LHCN-M2 (cell line): ENCODE data around the gene S100A11. TPM values are rescaled to one million over a fixed set of nuclear protein-coding genes. Genes with fewer than 3 reads are reported as not detected.

Source experiments
- DNase-seq: peaks from one replicate; pipeline ENCODE4 v3.0.0-alpha.2; 2012; ENCODE audit warnings: low read depth
- total RNA-seq: library from RNA; depleted of rRNA; stranded (reverse); fragments of >200 nt; gene quantifications from 2 replicates; pipeline ENCODE4 v1.2.3, GENCODE V29; 2014

The S100A11 gene
- total RNA-seq, 1 experiment from 2014 or later: 388 TPM

GRCh38 chr1:152003846-152004442 lies 32.9 kb downstream of the S100A11 start:
- no peak for DNase-seq

DNA sequence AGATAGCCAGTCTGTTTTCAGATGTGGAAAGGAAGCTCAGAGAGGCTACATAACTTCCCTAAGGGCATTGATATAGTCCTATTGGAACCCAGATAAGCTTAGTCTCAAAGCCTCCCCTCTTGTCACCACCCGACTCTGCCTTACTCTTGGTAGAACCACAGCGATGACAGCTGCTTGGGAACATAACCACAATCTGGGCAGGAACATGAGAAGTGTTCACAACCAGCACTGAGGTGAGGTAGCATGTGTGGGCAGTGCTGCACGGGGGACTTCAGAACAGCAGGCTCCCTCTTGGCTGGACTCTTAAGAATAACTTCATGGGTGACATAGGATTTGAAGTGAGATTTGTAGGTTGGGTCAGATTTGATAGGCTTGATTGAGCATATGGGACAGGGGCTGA lies 33.8 kb downstream of the S100A11 start:
- peak; percentile 62 for DNase-seq

- DNase-seq: peak; percentile 96
Observed at GRCh38 chr1:152001631-152002584, 34.9 kb downstream of the S100A11 start.

DNA sequence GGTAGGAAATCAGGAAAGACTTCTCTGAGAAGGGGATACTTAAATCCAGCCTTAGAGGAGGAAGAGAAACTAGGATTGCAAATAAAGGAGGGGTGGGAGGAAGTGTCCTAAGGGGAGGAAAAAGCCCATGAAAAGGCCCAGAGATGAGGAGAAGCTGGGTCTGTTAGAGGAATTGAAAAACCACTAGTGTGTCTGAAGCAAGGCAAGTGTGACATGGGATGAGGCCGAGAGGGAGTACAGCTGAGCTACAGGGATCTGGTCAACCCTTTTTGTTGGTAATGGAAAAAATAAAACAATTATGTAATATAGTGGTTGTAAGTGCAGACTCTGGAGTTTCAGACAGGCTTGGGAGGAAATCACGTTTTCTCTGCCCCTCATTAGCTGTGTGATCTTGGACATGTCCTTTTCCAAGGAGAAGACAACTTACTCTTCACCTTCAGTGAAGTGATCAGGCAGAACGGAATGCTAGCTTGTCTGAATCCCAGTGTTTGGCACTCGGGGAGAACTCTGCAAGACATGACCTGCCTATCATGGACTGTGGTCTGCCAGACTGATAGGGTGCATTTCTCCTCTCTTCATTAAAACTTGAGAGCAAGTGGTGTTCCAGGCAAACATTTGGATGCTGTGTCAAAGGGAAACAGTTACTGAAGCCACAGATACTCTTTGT lies 35.7 kb downstream of the S100A11 start:
- DNase-seq: no peak

DNA sequence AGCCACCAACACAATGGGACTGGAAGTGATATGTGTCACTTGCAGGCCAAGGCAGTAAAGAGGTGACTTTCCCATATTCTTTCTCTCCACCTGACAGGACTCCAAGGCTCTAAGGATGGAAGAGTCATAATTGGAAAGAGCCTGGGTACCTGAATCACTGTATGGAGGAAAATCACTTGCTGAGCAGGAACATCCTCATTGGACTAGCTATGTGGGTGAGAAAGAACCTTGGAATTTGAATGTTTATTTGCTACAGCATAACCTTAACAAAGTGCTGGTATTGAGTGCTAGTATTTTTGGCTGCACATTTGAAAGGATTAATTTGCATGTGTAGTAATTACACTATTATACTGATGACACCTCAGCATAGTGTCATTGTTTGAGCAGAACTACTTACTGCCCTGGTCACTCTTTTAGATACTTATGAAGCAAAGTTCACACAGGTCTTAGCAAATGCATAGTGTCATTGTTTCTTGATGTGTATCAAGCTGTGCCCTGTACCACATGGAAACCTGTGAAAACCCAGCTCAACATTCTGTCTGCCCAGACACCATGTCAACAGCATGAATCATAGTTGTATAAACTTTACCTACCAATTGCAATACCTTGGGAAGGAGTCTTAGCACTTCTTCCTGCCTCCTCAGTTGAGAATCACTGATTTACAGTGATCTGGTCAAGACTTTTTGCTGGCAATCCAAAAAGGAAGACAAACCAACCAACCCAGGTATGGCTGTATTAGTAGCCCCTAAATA lies 38.0 kb downstream of the S100A11 start:
- DNase-seq: no peak

GRCh38 chr1:151997284-151997570 lies 39.6 kb downstream of the S100A11 start:
- no peak for DNase-seq

- no peak for DNase-seq
Observed at GRCh38 chr1:151995774-151996173, 41.0 kb downstream of the S100A11 start.

- peak; percentile 100 for DNase-seq
Observed at GRCh38 chr1:151994956-151995355, 41.8 kb downstream of the S100A11 start.

DNA sequence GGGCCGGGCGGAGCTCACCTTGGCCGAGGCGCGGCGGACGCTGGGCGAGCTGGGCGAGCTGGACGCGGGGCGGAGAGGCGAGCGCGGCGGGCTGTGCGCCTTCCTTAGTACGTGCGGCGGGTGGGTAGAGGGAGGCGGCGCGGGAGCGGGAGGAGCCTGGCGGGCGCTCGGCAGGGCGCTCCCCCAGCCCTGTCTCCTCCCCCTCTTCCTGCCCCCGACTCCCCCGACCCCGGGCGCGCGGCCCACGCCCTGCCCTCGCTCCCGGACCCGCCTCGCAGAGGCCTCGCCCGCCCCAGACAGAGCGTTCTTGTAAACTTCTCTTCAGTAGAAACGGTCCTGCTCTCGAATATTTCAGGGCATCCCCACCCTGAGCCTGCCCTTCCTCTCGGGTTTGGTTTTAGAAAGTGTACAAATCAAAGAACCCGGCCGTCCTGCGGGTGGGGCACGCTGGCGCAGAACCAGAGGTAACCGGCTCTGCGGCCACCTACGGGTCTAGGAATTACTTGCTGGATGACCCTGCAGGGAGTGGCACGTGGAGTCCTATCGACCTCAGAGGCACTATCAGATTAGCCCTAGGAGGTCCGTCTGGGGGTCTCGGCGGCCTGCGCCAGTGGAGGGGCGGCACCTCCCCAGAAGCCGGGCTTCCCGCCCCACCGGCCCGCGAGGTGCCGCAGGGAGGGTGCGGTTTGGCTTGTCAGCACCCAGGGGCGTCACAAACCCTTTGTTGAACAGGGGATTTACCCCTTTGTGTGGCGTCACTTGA lies 42.9 kb downstream of the S100A11 start, which contains the start of gene S100A10:
TSS of gene S100A10 (minus strand) at position 126 of the 763 bp plus-strand sequence. CDS start 7,629 bp downstream, outside the sequence.
- peak; percentile 68 for DNase-seq

GRCh38 chr1:151993084-151993733 lies 43.6 kb downstream of the S100A11 start:
- DNase-seq: peak; percentile 52

- DNase-seq: peak; percentile 99
Observed at GRCh38 chr1:151992303-151993083, 44.3 kb downstream of the S100A11 start.

DNA sequence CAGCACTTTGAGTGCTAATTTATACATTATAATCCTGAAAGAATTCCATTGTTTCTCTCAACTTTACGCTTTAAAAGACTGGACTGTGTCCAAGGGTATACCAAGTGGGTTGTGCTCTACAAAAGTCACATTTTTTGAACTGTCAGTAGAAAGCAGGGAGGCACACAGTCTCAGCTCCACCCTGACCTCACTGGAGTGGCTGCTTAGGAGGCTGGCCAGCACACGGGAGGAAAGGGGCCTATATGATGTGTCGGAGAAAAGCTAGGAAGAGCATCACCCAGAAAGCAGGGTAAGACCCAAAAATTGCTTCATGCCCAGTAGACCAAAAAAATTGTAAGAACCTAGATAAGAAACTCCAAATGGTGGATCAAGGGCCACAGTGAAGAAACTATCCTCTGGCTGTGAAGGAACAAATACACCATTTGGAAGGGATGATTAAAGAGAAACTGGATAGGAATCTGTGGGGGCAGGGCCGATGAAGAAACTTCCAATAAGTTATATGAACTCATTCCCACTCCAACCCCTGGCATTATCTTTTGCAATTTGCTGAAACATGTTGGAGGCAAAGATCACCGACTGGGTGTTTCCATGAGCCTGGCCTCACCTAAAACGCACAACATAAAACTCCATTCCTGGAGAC lies 45.0 kb downstream of the S100A11 start:
- no peak for DNase-seq

- DNase-seq: peak; percentile 78
Observed at GRCh38 chr1:151990856-151991198, 46.0 kb downstream of the S100A11 start.

DNA sequence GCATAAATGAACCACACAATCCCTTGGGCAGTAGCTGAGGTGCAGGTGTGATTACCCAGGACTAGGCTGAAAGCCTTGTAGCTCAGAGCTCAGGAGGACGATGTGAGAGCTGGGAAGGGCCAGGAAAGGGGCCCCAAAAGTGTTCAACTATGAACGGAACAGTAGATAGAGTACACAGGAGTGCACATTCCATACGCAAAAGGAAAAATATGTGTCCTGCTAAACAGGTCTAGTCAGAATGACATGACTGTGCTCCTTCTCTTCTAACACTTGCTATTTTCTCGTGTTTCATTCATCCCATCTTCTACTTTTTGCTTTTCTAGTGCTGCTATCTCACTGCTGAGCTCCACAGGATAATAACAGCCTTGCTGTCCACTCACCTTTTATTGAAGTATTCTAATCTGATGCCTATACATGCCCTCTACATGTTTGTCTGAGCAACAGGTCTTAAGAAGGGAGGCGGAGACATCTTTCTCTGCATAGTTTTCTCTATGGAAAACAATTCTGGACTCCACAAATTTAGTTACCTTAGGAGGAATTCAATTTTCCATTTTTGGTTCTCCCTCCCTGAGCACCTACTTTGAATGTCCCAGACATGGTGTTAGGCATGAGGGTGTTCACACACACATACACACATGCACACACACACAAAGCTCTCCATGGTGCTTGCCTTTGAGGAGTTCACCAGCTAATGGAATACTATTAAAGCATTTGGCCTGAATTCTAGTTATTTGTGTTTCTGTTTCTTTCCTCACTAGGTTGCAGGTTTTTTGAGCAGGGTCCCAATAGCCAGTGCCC lies 46.5 kb downstream of the S100A11 start:
- DNase-seq: no peak

- DNase-seq: peak; percentile 87
Observed at GRCh38 chr1:151989211-151989862, 47.5 kb downstream of the S100A11 start.

DNA sequence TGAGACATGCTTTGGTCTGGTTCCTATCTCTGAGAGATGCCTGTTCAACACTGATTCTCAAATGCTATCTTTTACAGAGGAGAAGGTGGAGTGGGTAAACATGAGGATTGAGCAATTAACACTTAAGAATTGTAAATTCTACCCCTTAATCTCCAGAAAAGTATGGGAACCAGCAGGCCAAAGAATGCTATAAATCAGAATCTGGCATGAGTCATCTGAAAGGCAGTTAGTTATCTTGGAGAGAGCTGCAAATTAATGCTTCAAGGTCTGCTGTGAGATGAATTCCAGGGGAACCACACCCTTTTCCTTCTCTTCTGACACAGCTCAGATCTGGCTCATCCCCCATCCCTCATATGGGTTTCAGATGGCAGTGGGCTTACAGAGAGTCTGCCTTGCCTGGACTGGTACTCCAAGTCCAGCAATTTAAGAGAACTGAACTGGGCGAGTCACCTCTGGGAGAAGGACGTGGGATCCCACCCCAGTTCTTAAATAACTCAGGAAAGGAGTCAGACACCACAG lies 48.3 kb downstream of the S100A11 start:
- peak; percentile 88 for DNase-seq

- no peak for DNase-seq
Observed at GRCh38 chr1:151986501-151987190, 50.2 kb downstream of the S100A11 start.
